ENCODE results near the gene EPC2.

EPC2 gene, protein sequence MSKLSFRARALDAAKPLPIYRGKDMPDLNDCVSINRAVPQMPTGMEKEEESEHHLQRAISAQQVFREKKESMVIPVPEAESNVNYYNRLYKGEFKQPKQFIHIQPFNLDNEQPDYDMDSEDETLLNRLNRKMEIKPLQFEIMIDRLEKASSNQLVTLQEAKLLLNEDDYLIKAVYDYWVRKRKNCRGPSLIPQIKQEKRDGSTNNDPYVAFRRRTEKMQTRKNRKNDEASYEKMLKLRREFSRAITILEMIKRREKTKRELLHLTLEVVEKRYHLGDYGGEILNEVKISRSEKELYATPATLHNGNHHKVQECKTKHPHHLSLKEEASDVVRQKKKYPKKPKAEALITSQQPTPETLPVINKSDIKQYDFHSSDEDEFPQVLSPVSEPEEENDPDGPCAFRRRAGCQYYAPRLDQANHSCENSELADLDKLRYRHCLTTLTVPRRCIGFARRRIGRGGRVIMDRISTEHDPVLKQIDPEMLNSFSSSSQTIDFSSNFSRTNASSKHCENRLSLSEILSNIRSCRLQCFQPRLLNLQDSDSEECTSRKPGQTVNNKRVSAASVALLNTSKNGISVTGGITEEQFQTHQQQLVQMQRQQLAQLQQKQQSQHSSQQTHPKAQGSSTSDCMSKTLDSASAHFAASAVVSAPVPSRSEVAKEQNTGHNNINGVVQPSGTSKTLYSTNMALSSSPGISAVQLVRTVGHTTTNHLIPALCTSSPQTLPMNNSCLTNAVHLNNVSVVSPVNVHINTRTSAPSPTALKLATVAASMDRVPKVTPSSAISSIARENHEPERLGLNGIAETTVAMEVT

DNA sequence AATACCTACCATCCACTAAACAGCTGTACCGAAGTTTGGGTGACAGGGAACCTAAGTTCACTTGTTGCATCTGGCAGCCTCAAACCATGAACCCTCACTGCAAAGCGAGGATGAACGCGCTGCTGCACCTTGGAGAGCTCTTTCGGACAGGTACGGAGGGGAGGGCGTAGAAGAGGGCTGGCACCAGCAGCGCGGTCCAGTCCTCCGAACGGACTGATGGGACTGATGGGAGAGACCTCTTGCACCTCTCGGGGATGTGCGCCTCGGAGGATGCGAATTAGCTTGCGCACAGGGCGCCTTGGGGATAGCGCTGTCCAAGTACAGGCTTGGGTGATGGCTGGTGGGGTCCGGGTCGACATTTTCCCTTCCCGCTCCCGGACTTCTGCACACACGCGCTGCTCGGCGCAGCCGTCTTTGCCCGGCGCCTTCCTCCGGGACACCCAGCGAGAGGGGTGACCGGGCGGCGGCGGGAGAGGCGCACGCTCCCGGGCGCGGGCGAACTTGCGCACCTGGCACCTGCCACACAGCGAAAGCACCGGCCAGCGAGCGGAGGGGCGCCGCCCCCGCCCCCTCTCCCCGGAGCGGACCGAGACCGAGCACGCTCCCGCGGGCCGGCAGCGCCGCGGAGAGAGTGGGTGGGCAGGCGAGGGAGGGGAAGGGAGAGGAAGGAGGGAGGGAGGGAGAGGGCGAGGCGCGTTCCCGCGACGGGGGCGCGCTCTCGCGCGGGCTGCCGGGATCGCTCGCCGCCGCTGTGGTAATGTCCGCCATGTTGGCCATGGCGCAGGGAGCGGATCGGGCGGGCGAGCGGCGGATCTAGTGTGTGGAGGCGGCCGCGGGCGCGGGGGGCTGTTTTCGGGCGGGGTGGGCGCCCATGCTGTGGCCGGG lies at the start of gene EPC2:
EPC2 (plus strand) TSS at position 754 of the 885 bp plus-strand sequence. CDS start 267 bp downstream, outside the sequence.
- peak; percentile 73 to 90 for DNase-seq (ENCODE audit: low spot score in 2 of 2)
- Histone ChIP-seq H3K36me3 (replicated peaks) (no peaks in the 10 kb centered on the region), H3K27me3 (ENCODE audit: low read depth) (peaks cover 4% of the 10 kb centered on the region), H3K4me1 (peaks cover 6% of the 10 kb centered on the region), H3K9me3 (no peaks in the 10 kb centered on the region), H3K4me3 (peak within 1 kb of the TSS; percentile 70)
- in situ Hi-C loops (cut with MboI; ENCODE audit: low sequenced_read_pairs): no loop called here

DNA sequence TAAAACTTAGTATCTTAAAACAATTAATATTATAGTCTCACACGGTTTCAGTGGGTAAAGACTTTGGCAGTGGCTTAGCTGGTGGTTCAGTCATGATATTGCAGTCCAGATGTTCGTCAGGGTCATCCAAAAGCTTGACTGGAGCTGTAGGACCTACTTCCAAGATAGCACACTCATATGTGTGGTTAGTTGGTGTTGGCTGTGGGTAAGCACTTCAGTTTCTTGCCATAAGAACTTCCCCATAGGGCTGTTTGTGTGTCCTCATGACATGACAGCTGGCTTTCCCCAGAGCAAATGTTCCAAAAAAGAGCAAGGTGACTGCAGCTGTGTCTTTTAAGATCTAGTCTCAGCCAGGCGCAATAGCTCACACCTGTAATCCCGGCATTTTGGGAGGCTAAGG lies 48.5 kb upstream of the EPC2 start:
- Histone ChIP-seq H3K27me3 (ENCODE audit: low read depth) (no peaks in the 10 kb centered on the region; the same call in 1 of the 2 replicates), H3K4me3 (no peak overlapping the region)
- in situ Hi-C loops (cut with MboI; ENCODE audit: low sequenced_read_pairs): no loop called here

DNA sequence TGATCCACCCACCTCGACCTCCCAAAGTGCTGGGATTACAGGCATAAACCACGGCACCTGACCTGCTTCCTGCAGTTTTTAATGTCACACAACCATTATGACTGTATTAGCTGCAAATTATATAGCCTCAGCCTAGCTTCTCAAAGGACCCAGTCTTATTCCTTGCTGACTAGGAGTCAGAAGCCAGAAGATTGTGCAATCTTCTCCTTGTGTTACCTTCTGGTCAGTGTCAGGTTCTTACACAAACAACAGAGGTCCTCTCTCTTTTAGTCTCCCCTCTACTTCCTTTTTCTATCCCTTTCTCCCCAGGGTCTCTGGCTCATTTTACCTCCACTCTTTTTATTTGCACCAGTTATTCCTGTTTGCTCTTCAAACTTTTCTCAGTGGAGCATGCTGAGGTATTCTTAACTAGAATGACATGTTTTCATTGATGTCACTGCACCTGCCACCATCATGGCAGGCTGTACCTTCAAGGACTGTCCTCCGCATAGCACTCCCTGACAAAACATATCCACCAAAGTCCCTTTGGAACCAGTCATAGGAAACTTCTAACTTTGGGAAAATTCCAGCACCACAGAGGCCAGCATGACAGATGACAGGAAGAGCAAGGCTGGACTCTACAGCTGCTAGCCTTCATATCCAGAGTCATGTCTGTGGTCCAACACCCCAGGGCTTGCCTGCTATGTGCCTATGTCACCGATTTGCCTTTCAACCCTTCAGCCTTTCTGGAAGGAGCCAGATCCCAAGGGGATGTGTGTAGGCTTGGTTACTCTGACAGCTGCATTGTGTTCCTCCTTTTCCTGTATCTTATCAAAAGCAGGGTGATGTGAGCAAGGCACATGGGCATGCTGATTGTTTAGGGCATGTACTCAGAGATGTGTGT lies 45.2 kb upstream of the EPC2 start:
- no peaks in the 10 kb centered on the region for H3K36me3 ChIP-seq (replicated peaks)
- H3K4me3 ChIP-seq: no peak overlapping the region
- H3K9me3 ChIP-seq: no peaks in the 10 kb centered on the region; the same call in 1 of the 2 replicates
- H3K4me1 ChIP-seq: no peaks in the 10 kb centered on the region
- DNase-seq (ENCODE audit: low spot score in 2 of 2): no peak
- H3K27me3 ChIP-seq (ENCODE audit: low read depth): no peaks in the 10 kb centered on the region; the same call in 1 of the 2 replicates
- in situ Hi-C loops (cut with MboI; ENCODE audit: low sequenced_read_pairs): no loop called here

More for the DNA sequence above, 48.5 kb upstream of the EPC2 start:
- Histone ChIP-seq H3K36me3 (replicated peaks) (no peaks in the 10 kb centered on the region), H3K4me1 (no peaks in the 10 kb centered on the region), H3K9me3 (no peaks in the 10 kb centered on the region)
- no peak for DNase-seq (ENCODE audit: low spot score in 2 of 2)

DNA sequence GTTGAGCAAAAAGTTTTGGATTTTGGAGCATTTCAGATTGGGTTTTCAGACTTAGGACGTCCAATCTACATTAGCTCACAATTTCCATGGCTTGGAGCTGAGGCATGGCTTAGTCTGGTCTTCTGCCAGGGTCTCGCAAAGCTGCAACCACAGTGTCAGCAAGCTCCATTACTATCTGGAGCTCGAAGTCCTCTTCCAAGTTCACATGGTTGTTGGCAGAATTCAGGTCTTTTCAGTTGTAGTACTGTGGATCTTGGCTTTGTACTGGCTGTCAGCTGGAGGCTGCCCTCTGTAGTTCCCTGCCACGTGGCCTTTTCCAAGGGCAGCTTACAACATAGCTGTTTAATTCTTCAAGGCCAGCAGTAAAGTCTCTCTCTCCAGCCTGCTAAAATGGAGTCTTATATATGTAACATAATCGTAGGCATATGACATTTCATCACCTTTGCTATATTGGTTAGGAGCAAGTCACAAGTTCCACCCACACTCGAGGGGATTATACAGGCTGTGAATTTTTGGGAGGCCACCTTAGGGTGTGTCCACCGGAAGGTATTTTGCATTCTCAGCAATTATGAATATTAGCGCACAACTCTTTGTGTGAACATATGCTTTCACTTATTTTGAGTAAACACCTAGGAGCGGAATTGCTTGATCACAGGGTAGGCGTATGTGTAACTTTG lies 41.5 kb upstream of the EPC2 start:
- Histone ChIP-seq H3K4me3 (no peak overlapping the region), H3K4me1 (no peaks in the 10 kb centered on the region), H3K9me3 (no peaks in the 10 kb centered on the region; the same call in 1 of the 2 replicates), H3K27me3 (ENCODE audit: low read depth) (no peaks in the 10 kb centered on the region; the same call in 1 of the 2 replicates), H3K36me3 (replicated peaks) (no peaks in the 10 kb centered on the region)
- DNase-seq (ENCODE audit: low spot score in 2 of 2): no peak
- in situ Hi-C loops (cut with MboI; ENCODE audit: low sequenced_read_pairs): no loop called here

DNA sequence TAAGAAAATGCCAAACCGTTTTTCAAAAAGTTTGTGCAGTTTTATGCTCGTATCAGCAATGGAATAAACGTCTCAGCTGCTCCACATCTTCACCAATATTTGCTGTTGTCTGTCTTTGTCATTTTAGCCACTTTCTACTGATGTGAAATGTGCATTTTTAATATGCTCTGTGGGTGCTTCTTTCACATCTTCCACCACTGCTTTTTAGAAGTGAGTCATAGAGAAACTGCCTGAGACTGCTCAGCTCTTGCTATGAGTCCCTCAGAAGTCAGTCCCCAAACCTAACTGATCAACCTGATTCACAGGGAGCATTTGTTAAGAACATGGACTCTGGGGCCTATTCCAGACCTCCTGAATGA lies 41.0 kb upstream of the EPC2 start:
- no peak overlapping the region for H3K4me3 ChIP-seq
- H3K9me3 ChIP-seq: no peaks in the 10 kb centered on the region; the same call in 1 of the 2 replicates
- no peaks in the 10 kb centered on the region for H3K4me1 ChIP-seq
- no peaks in the 10 kb centered on the region; the same call in 1 of the 2 replicates for H3K27me3 ChIP-seq (ENCODE audit: low read depth)
- in situ Hi-C loops (cut with MboI; ENCODE audit: low sequenced_read_pairs): no loop called here
- no peaks in the 10 kb centered on the region for H3K36me3 ChIP-seq (replicated peaks)
- no peak for DNase-seq (ENCODE audit: low spot score in 2 of 2)

DNA sequence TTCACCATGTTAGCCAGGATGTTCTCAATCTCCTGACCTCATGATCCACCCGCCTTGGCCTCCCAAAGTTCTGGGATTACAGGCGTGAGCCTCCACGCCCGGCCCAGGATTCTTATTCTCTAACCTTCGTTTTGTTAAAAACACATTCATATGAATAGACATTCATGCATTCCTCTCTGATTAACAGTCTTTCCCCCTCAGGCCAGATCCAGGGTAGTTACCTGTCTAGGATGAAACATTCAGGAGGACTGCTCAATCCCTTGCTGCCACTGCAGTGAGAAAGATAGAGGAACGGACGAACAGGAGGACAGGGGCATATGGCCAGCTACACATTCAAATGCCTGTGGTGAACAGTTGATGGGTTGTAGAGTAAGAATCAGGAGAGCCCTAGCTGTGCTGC lies 39.6 kb upstream of the EPC2 start:
- no peaks in the 10 kb centered on the region for H3K27me3 ChIP-seq (ENCODE audit: low read depth)

DNA sequence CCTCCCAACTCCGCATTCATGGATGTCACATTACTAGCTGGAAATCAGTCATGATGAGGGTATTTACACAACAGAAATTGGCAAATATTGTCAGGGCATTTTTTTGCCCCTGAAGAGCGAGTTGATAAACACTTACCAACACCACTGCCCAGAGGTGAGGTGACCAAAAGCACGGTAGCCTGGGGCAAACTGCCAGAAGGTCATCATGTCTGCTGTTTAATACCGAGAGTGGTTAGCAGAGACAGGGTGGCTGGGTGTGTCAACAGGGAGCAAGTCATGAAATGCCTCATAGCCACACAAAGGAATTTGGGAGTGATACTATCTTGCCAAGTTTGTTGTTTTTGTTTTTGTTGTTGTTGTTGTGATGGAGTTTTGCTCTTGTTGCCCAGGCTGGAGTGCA lies 37.0 kb upstream of the EPC2 start:
- Histone ChIP-seq H3K4me1 (no peaks in the 10 kb centered on the region), H3K4me3 (no peak overlapping the region), H3K9me3 (no peaks in the 10 kb centered on the region; the same call in 1 of the 2 replicates), H3K27me3 (ENCODE audit: low read depth) (no peaks in the 10 kb centered on the region), H3K36me3 (replicated peaks) (no peaks in the 10 kb centered on the region)
- DNase-seq (ENCODE audit: low spot score in 2 of 2): no peak
- in situ Hi-C loops (cut with MboI; ENCODE audit: low sequenced_read_pairs): no loop called here

More for the DNA sequence above, 39.6 kb upstream of the EPC2 start:
- in situ Hi-C loops (cut with MboI; ENCODE audit: low sequenced_read_pairs): no loop called here
- DNase-seq (ENCODE audit: low spot score in 2 of 2): no peak
- H3K36me3 ChIP-seq (replicated peaks): no peaks in the 10 kb centered on the region
- H3K9me3 ChIP-seq: no peaks in the 10 kb centered on the region; the same call in 1 of the 2 replicates
- no peaks in the 10 kb centered on the region for H3K4me1 ChIP-seq
- H3K4me3 ChIP-seq: no peak overlapping the region

DNA sequence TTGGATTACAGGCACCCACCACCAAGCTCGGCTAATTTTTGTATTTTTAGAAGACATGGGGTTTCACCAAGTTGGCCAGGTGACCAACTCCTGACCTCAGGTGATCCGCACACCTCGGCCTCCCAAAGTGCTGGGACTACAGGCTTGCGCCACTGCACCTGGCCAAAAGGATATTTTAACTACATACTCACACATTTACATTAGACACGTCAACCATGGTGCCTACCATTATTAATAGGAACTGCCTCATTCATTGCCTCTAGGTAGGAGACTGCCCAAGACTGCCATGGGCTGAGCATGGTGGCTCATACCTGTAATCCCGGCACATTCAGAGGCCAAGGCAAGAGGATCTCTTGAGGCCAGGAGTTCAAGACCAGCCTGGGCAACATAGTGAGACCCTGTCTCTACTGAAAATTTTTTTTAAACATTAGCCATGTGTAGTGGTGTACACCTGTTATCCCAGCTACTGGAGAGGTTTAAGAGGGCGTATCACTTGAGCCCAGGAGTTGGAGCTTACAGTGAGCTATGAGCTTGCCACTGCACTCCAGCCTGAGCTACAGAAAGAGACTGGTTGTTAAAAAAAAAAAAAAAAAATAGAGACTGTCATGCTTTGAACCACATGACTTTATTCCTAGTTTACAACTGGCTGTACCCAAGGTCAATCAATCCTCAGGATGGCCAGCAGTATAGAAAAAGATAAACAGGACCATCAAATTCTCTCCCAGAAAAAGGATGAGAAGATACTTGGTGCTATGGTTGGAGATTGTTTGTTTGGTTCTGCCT lies 31.1 kb upstream of the EPC2 start:
- in situ Hi-C loops (cut with MboI; ENCODE audit: low sequenced_read_pairs): no loop called here
- peaks cover 29% of the 10 kb centered on the region for H3K4me1 ChIP-seq
- DNase-seq (ENCODE audit: low spot score in 2 of 2): no peak
- no peaks in the 10 kb centered on the region for H3K27me3 ChIP-seq (ENCODE audit: low read depth)
- no peak overlapping the region for H3K4me3 ChIP-seq
- no peaks in the 10 kb centered on the region for H3K9me3 ChIP-seq
- no peaks in the 10 kb centered on the region for H3K36me3 ChIP-seq (replicated peaks)

DNA sequence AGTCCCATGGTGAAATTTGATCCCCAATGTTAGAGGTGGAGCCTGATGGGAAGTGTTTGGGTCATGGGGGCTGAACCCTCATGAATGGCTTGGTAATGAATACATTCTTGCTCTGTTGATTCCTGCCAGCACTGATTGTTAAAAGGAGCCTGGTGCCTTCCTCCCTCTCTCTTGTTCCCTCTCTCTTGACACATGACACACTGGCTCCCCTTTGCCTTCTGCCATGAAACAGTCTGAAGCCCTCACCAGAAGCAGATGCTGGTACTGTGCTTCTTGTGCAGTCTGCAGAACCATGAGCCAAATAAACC lies 30.6 kb upstream of the EPC2 start:
- Histone ChIP-seq H3K36me3 (replicated peaks) (no peaks in the 10 kb centered on the region), H3K4me3 (no peak overlapping the region), H3K27me3 (ENCODE audit: low read depth) (no peaks in the 10 kb centered on the region), H3K9me3 (no peaks in the 10 kb centered on the region), H3K4me1 (peaks cover 29% of the 10 kb centered on the region)
- in situ Hi-C loops (cut with MboI; ENCODE audit: low sequenced_read_pairs): no loop called here
- peak; percentile 13 to 38 for DNase-seq (ENCODE audit: low spot score in 2 of 2)

DNA sequence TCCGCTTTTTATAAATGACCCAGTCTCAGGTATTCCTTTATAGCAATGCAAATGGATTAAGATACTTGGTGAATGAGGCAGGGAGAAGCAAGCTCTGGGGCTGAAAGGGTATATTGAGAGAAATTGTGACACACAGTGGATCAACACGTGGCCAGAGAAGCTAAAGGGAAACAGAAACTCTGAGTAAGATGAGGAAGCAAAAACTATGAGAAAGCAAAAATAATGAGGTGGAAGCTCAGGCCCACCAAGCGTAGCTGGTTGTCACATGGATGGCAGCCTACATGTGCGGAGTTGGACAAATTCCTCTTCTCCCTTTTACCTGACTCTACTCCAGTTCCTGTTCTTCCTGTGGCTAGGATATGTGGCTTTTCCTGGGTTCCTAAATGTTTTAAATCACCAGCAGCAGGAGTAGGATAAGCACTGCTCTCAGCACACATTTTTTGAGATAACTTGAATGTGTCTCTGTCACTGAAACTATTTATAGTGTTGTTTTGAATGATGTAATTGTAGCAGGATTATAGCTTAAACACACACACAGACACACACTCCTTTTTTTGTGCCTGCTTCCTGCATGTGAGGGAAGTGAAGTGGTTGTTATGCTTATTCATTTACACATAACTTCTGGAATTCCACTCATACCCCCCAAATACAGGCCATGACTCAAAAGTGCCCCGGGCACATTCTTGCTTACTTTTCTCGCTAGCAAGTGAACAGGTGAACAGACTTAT lies 30.1 kb upstream of the EPC2 start:
- Histone ChIP-seq H3K9me3 (no peaks in the 10 kb centered on the region), H3K4me3 (no peak overlapping the region), H3K4me1 (peaks cover 29% of the 10 kb centered on the region), H3K36me3 (replicated peaks) (no peaks in the 10 kb centered on the region), H3K27me3 (ENCODE audit: low read depth) (no peaks in the 10 kb centered on the region)
- in situ Hi-C loops (cut with MboI; ENCODE audit: low sequenced_read_pairs): no loop called here
- peak; percentile 83 to 89 for DNase-seq (ENCODE audit: low spot score in 2 of 2)

DNA sequence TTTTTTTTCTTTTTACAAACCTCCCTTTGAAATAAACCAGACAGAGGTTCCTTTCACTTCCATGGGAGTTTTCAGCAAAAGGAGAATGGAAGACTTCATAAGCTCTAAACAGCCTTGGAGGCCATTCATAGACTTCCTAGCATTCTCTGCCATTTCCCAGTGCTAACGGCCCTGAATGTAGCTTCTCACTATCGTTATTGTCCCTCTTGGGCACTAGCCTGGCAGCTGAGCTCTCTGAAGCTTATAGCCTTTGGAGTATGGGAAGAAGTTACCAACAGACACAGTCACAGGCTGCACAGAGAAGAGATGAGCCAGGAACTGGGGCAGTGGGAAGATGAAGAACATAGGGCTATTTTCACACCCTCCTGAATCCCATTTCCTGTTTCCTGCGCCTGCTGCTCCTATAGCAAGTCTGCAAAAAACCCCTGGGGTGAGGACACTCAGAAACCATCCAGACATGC lies 29.1 kb upstream of the EPC2 start:
- Histone ChIP-seq H3K4me3 (no peak overlapping the region), H3K4me1 (peaks cover 29% of the 10 kb centered on the region), H3K9me3 (no peaks in the 10 kb centered on the region), H3K27me3 (ENCODE audit: low read depth) (no peaks in the 10 kb centered on the region), H3K36me3 (replicated peaks) (no peaks in the 10 kb centered on the region)
- no peak for DNase-seq (ENCODE audit: low spot score in 2 of 2)
- in situ Hi-C loops (cut with MboI; ENCODE audit: low sequenced_read_pairs): no loop called here
